HepG2 (cell line): Measurements from ENCODE around the gene NT5M. TPM values are rescaled to one million over a fixed set of nuclear protein-coding genes. Genes with fewer than 3 reads are reported as not detected.

Experiments used
- ATAC-seq: fragments of 200-7000 bp; cut with Tn5 transposase; 3 replicates; pipeline ENCODE4 v1.9.1; 2020; ENCODE audit warnings: mild to moderate bottlenecking, moderate library complexity
- BruUV-seq: library from RNA; stranded (reverse); fragments of 400-500 nt; replicated peaks from 2 replicates; lab custom pipeline; 2021; lab: Mats Ljungman, UMichigan
- CTCF ChIA-PET: fragments of 300-600 bp; formaldehyde crosslinking; extraction: SDS; loops from one replicate; lab custom pipeline; 2021; ENCODE audit warnings: low total read pairs, inconsistent platforms, low intra/inter-chr PET ratio; lab: Yijun Ruan, JAX
- POLR2A ChIA-PET: fragments of 350-600 bp; sonication (Branson Sonifier 250); formaldehyde crosslinking; loops from one replicate; lab custom pipeline; 2020; ENCODE audit warnings: antibody characterized with exemption, inconsistent platforms; lab: Yijun Ruan, JAX
- DNase-seq: peaks from one replicate; pipeline ENCODE4 v3.0.0-alpha.2; 2015; ENCODE audit warnings: low spot score
- FAIRE-seq: peaks from 3 replicates; lab custom pipeline; 2011; peaks lifted over from hg19 to GRCh38; lab: Jason Lieb, UNC
- H2AFZ ChIP-seq: one replicate; pipeline ENCODE4 v1.6.1; 2011; ENCODE audit warnings: low read length, inconsistent platforms
- H3K27ac ChIP-seq: fragments of 300-600 bp; 3 replicates; pipeline ENCODE4 v1.8.0; 2011; ENCODE audit warnings: mixed run types, mild to moderate bottlenecking, mixed read lengths, low read length, inconsistent platforms; ENCODE audit not compliant: insufficient read depth; ENCODE audit errors: extremely low read length
- H3K27me3 ChIP-seq, 2 experiments: fragments of 200-600 bp in 1 of 2; 2 replicates in 1 of 2; 3 replicates in 1 of 2; pipeline versions ENCODE4 v1.6.0 to v1.8.0; 2011; ENCODE audit warnings: low read length in 2 of 2, mild to moderate bottlenecking in 2 of 2, moderate library complexity in 2 of 2, inconsistent platforms in 1 of 2; ENCODE audit not compliant: insufficient read depth in 2 of 2, control insufficient read depth in 1 of 2
- H3K36me3 ChIP-seq, 2 experiments: fragments of 200-600 bp in 1 of 2; replicated peaks in 1 of 2; 2 replicates in 1 of 2; 3 replicates in 1 of 2; pipeline versions ENCODE4 v1.5.1 to v1.8.0; 2011; ENCODE audit warnings: low read length in 2 of 2, inconsistent platforms in 1 of 2; ENCODE audit not compliant: insufficient read depth in 2 of 2, control insufficient read depth in 1 of 2
- H3K4me1 ChIP-seq: 2 replicates; pipeline ENCODE4 v1.5.1; 2012; ENCODE audit warnings: low read length, inconsistent platforms; ENCODE audit not compliant: insufficient read depth
- H3K4me2 ChIP-seq: 2 replicates; pipeline ENCODE4 v1.6.0; 2011; ENCODE audit warnings: low read depth, low read length, inconsistent platforms
- H3K4me3 ChIP-seq, 3 experiments: fragments of 200-600 bp in 1 of 3; sonication (generic), shearing (Covaris generic) in 1 of 3; replicated peaks in 1 of 3; 2 replicates each; pipeline ENCODE4 v1.5.1; 2011 to 2016; ENCODE audit warnings: low read length in 3 of 3, inconsistent platforms in 2 of 3, low read depth in 2 of 3, mild to moderate bottlenecking in 2 of 3, control low read depth in 1 of 3, mixed read lengths in 1 of 3; ENCODE audit not compliant: insufficient read depth in 1 of 3
- H3K79me2 ChIP-seq: one replicate; pipeline ENCODE4 v1.6.1; 2011; ENCODE audit warnings: low read length, inconsistent platforms; ENCODE audit not compliant: insufficient read depth
- H3K9ac ChIP-seq: 2 replicates; pipeline ENCODE4 v1.6.0; 2011; ENCODE audit warnings: mild to moderate bottlenecking, low read depth, low read length, inconsistent platforms; ENCODE audit not compliant: insufficient read depth
- H3K9me3 ChIP-seq: 2 replicates; pipeline ENCODE4 v1.5.1; 2012; ENCODE audit warnings: mild to moderate bottlenecking, low read length
- H4K20me1 ChIP-seq: 2 replicates; pipeline ENCODE4 v1.6.0; 2011; ENCODE audit warnings: inconsistent platforms, mild to moderate bottlenecking, low read length, moderate library complexity; ENCODE audit not compliant: insufficient read depth
- GTF2F1 ChIP-seq: fragments of 150-350 bp; IDR thresholded peaks from 2 replicates; pipeline ENCODE4 v1.6.1; 2014; ENCODE audit warnings: low read length
- MIER2 ChIP-seq: IDR thresholded peaks from 2 replicates; pipeline ENCODE4 v1.6.1; 2016; ENCODE audit warnings: missing biosample characterization, missing genetic modification reagents
- WGBS: methylation state at CpG from one replicate; pipeline ENCODE4 v1.1.6; 2017; ENCODE audit warnings: low lambda C conversion rate; 5-methylcytosine and 5-hydroxymethylcytosine counted together
- in situ Hi-C: cut with HindIII; loops from 2 replicates; pipeline ENCODE4 v1.10.0; 2017; ENCODE audit warnings: low pct_unique_long_range_greater_than_20kb; ENCODE audit not compliant: extremely low pct_ligation_motif_present
- intact Hi-C: fragments of 100-400 bp; cut with micrococcal nuclease; formaldehyde crosslinking; loops from one replicate; pipeline ENCODE4 v1.10.0; 2022; ENCODE audit not compliant: unreplicated experiment
- polyA plus RNA-seq, 8 experiments: library from polyadenylated mRNA; depleted of rRNA in 3 of 8; stranded (reverse) in 7 of 8; unstranded in 1 of 8; fragments of >200 nt; fragmentation: Illumina TruSeq in 4 of 8; extraction: Trizol in 4 of 8; gene quantifications; 2 replicates each; pipeline versions ENCODE4 v1.2.1 to v1.2.3, GENCODE V29; 2011 to 2016; ENCODE audit warnings: low read depth in 4 of 8, missing spikeins in 1 of 8, mixed read lengths in 1 of 8; ENCODE audit not compliant: insufficient read depth in 1 of 8
- total RNA-seq, 5 experiments: library from RNA; depleted of rRNA; stranded (reverse); fragments of >200 nt; fragmentation: Illumina TruSeq; extraction: Trizol; gene quantifications; 2 replicates each; pipeline ENCODE4 v1.2.3, GENCODE V29; 2016; ENCODE audit warnings: low read depth in 1 of 5
- TF ChIP-seq, protein P1 (sequence below): sonication (generic); formaldehyde crosslinking; IDR thresholded peaks from 2 replicates; pipeline ENCODE4 v1.4.0; 2020; ENCODE audit warnings: missing genetic modification reagents

Gene NT5M
- total and polyA plus RNA-seq, 2 of the 13 experiments (the other 11 are each of a cell fraction or from before 2014, with no cell fraction given), result 0.55 to 0.78 TPM

DNA sequence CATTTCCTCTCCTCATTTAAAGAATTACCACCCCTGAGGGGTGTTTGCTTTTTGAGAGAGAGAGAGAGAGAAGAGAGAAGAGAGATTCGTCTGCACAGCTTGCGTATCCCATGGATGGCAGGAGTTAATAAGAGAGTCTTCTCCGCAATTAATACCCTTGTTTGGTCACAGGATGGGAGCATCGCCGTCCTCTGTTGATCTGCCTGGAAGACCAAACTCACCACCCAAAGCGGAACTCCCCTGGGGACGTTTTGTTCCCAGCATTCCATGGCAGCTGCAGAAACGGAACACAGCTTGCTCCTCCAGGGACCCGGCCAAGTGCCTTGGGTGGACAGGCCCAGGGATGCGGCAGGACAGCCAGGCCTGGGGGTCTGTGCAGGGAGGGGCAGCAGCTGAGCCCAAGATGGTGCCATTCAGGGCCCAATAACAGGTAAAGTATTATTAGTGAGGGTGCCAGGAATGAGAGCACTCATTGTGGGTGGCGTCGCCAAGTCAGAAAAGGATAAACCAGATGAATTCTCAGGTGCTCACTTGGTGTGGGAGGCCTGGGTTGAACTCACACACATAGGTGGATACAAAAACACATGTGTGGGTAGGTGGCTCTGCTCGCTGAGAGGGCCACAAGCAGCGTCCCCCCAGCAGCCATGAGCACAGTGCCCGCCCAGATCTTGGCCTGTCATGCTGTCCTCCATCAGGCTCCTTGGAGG is 83.1 kb downstream of the NT5M start:
- H3K27me3 ChIP-seq, result peaks cover 0 to 14% of the 10 kb centered on the region in 2 experiments; a peak in 3 of 5 replicates
- ATAC-seq (no peak), FAIRE-seq (no peak), DNase-seq (no peak)
- no peak overlapping the region for H3K9ac ChIP-seq
- peaks cover 33% of the 10 kb centered on the region for H3K4me1 ChIP-seq
- POLR2A ChIA-PET, result no interaction called here
- TF ChIP-seq MIER2 (CRISPR knock-in tag), result no peak
- TF ChIP-seq, protein P1, sequence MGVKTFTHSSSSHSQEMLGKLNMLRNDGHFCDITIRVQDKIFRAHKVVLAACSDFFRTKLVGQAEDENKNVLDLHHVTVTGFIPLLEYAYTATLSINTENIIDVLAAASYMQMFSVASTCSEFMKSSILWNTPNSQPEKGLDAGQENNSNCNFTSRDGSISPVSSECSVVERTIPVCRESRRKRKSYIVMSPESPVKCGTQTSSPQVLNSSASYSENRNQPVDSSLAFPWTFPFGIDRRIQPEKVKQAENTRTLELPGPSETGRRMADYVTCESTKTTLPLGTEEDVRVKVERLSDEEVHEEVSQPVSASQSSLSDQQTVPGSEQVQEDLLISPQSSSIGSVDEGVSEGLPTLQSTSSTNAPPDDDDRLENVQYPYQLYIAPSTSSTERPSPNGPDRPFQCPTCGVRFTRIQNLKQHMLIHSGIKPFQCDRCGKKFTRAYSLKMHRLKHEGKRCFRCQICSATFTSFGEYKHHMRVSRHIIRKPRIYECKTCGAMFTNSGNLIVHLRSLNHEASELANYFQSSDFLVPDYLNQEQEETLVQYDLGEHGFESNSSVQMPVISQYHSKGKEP (CRISPR knock-in tag), result no peak
- in situ Hi-C loops (no loop called here), intact Hi-C loops (no loop called here)
- no peaks in the 10 kb centered on the region for H3K79me2 ChIP-seq
- no peaks in the 10 kb centered on the region for H3K9me3 ChIP-seq
- H4K20me1 ChIP-seq, result no peaks in the 10 kb centered on the region
- BruUV-seq, result no TSS peak
- no peak overlapping the region for H3K27ac ChIP-seq
- H3K4me2 ChIP-seq, result no peak overlapping the region
- CTCF ChIA-PET, result interaction anchor here (3.5 kb wide), 1 partner anchor 30 kb away, joined by 16 read pairs; no protein-coding TSS in a partner anchor
- no peak overlapping the region for H2AFZ ChIP-seq
- H3K4me3 ChIP-seq, result no peak overlapping the region
- no peaks in the 10 kb centered on the region for H3K36me3 ChIP-seq
- 50% methylated on average over 14 of the region's 15 CpGs for WGBS

DNA sequence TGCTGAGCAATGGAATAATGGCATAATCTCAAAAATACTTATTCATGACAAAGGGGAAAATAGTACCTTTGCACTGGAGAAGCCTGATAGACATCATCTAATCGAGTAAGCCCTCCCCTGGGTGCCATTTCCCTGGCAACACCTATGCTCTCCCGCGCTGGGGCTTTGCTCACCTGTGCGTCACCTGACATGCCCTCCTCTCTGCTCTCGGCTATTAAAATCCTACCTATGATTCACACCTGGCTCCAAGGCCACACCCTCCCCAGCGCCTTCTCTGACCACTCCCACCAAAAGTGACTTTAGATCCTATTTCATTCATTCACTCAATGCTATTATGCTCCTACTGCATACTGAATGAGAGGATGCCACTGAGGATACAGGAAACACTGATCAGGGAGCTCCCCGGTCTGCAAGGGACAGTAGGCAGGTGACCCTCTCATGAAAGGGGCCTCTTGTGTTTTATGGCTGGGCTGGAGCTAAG is 83.9 kb downstream of the NT5M start:
- Histone ChIP-seq H3K36me3 (no peaks in the 10 kb centered on the region), H3K4me3 (no peak overlapping the region), H3K9me3 (no peaks in the 10 kb centered on the region), H3K27ac (no peak overlapping the region), H3K27me3 (peaks cover 0 to 14% of the 10 kb centered on the region in 2 experiments; a peak in 3 of 5 replicates), H3K79me2 (no peaks in the 10 kb centered on the region), H3K9ac (no peak overlapping the region), H3K4me2 (0 out of 2 replicates have a peak overlapping the region, but pooled peaks have one; percentile 86), H4K20me1 (no peaks in the 10 kb centered on the region), H2AFZ (no peak overlapping the region), H3K4me1 (peaks cover 25% of the 10 kb centered on the region)
- WGBS, result 61% methylated on average over 7 of the region's 7 CpGs
- ATAC-seq (no peak), DNase-seq (no peak), FAIRE-seq (no peak)
- no TSS peak for BruUV-seq
- intact Hi-C loops, result no loop called here
- ChIA-PET POLR2A (interaction anchor here (0.9 to 1.7 kb wide), 9 partner anchors 16 to 185 kb away, joined by 3 to 14 read pairs (median 4); partner anchors contain the start of gene RASD1), CTCF (interaction anchor here (0.8 to 3.5 kb wide), 4 partner anchors 23 to 53 kb away, joined by 3 to 16 read pairs (median 6); no protein-coding TSS in a partner anchor)
- no peak for TF ChIP-seq GTF2F1
- in situ Hi-C loops, result no loop called here
